ENCODE data around the gene HMCN1.

HMCN1 gene

GRCh38 chr1:185957441-185958363, 223.5 kb downstream of the HMCN1 start:
- H3K27ac ChIP-seq: no peak overlapping the region
- TF ChIP-seq ZFX (IDR thresholded peaks at IDR 0.05) (no peak), CTCF (conservative IDR thresholded peaks at IDR 0.05) (no peak)

DNA sequence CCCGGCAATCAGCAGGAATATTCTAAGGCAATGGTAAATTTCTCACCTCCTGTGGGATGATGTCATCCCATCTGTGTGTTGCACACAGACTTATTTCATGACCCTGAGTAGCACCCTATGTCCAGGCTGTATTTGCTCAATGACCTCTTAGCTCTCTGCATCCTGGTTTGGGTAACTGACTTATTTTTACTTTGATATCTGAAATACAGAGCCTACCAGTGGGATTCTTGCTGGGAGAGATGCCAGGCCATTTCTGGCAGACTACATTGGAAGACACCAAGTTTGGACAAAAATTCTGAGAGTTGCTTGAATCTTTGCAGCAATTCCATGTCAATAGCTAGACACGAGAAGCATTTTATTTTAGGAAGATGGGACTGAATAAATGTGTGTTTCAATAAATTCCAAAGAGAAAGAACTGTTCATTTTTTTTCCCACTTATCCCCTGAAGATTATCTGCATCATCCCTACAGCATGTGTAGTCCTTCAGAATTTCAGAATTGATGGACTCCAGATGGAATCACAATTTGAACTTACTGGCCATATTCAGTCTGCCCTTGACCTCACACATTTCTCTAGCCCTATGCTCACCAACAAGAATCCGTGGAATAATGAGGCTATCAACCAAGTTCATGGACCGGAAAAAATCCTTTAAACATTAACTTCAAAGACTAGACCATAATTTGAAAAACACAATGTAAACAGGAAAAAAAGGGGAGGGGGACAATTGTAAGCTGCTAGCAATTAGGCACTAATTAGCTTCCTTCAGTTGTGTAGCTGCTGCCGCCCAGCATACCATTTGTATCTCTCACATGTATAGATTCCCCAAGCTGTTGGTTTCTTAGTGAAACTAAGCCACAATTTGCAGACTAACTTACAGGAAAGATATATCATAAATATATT, 226.5 kb downstream of the HMCN1 start:
- no peak for TF ChIP-seq CTCF (conservative IDR thresholded peaks at IDR 0.05)
- no peak for TF ChIP-seq ZFX (IDR thresholded peaks at IDR 0.05)
- no peak overlapping the region for H3K27ac ChIP-seq

GRCh38 chr1:185961664-185962063, 227.5 kb downstream of the HMCN1 start:
- no peak overlapping the region for H3K27ac ChIP-seq
- TF ChIP-seq ZFX (IDR thresholded peaks at IDR 0.05) (no peak), CTCF (conservative IDR thresholded peaks at IDR 0.05) (no peak)

DNA sequence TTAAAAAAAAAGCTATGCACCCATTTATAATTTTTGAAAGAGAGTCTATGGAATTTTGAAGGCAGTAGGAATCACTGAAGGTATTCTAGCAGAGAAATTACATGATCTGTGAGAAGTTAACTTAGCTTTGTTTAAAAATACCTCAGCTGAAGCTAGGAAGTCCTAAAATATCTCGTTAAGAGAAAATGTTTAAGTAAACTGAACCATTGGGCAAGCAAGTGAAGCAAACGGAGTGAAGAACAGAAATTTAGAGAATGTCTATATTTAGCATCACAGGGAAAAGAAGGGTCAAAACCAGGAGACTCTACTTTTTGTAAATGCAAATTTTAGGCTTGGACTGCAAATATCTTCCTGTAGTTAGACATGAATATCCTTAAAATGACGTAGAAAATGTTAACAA, 230.8 kb downstream of the HMCN1 start:
- TF ChIP-seq ZFX (IDR thresholded peaks at IDR 0.05) (no peak), CTCF (conservative IDR thresholded peaks at IDR 0.05) (no peak)
- H3K27ac ChIP-seq: no peak overlapping the region

DNA sequence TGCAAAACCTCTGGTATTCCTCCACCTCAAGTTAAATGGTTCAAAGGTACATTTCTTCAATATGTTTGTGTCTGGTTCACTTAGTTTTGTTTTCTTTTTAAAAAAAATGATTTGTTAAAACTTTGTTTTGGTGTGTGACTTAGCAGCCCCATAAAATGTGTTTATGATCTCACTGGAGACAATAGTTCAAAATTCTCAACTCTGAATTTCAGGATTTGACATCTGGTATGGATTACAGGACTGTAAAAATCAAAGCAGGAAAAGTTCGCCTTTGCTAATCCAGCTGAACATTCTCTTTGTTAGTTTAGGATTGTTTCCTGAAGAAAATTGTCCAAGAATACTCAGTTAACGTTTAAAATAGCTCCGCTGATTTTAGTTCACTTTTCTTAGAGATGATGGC, 231.7 kb downstream of the HMCN1 start:
- H3K27ac ChIP-seq: no peak overlapping the region
- no peak for TF ChIP-seq ZFX (IDR thresholded peaks at IDR 0.05)
- no peak for TF ChIP-seq CTCF (conservative IDR thresholded peaks at IDR 0.05)

GRCh38 chr1:185966471-185966870, 232.3 kb downstream of the HMCN1 start:
- H3K27ac ChIP-seq: no peak overlapping the region
- TF ChIP-seq ZFX (IDR thresholded peaks at IDR 0.05) (no peak), CTCF (conservative IDR thresholded peaks at IDR 0.05) (no peak)

- TF ChIP-seq ZFX (IDR thresholded peaks at IDR 0.05) (no peak), CTCF (conservative IDR thresholded peaks at IDR 0.05) (no peak)
These were observed 234.8 kb downstream of the HMCN1 start for GRCh38 chr1:185969028-185969427.

More at GRCh38 chr1:185969028-185969427, 234.8 kb downstream of the HMCN1 start:
- H3K27ac ChIP-seq: no peak overlapping the region

All from C4-2B (cell line).